ENCODE data around the gene CTLA4. TPM values are rescaled to one million over a fixed set of nuclear protein-coding genes. Genes with fewer than 3 reads are reported as not detected.

Gene CTLA4
- total and polyA plus RNA-seq, 10 of the 15 experiments (the other 5 are each of a cell fraction or from before 2014, with no cell fraction given), result not detected

DNA sequence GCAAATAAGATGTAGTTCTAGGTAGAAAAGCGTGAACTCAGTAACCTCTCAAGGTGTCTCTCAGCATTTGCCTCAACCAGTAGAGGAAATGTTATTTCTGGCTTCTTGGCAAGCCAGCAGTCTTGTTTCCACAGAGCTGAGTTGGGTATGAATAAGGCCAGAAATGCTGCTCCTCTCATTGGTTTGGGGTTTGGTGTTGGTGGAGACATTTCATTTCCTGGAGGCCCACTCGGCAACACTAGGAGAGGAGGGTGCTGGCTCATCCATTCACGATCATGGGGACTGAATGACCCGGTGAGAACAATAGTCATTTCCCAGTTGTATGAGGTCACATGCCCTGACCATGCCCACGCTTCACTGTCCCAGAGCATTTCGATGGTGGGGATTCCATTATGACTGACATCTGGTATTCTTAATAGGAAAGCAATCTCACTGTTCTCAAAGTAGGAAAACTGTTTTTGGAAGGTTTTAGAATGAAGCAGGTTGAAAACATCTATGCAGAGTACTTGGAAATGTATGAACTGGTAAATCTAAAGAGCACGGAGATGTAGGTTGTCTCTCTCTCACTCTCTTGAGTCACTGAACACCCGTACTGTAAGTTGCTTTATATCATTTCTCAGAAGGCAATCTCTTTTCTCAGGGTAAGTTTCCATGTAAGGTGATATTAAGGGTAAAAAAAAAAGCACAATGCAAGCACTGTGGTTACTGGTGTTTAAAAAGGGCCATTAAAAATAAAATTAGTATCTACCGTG lies 37.1 kb upstream of the CTLA4 start:
- Histone ChIP-seq H3K79me2 (ENCODE audit: control insufficient read depth, insufficient read depth, low read length) (no peaks in the 10 kb centered on the region), H3K36me3 (ENCODE audit: control insufficient read depth in 2 of 2, insufficient read depth in 2 of 2, low read length in 1 of 2) (no peaks in the 10 kb centered on the region), H3K9me3 (replicated peaks; ENCODE audit: control insufficient read depth, insufficient read depth, low read length) (no peaks in the 10 kb centered on the region; the same call in 2 of the 3 replicates), H3K4me1 (ENCODE audit: control insufficient read depth, insufficient read depth, low read length) (no peaks in the 10 kb centered on the region), H3K4me2 (ENCODE audit: control insufficient read depth, insufficient read depth) (no peak overlapping the region), H3K9ac (ENCODE audit: control insufficient read depth, insufficient read depth, low read length) (no peak overlapping the region), H2AFZ (ENCODE audit: control insufficient read depth, low read depth, low read length) (no peak overlapping the region), H3K27ac (ENCODE audit: control insufficient read depth, insufficient read depth) (no peak overlapping the region), H3K27me3 (replicated peaks in 1 of 2; ENCODE audit: control insufficient read depth in 2 of 2, insufficient read depth in 2 of 2, low read length in 1 of 2) (peaks cover 0 to 4% of the 10 kb centered on the region in 2 experiments; a peak in 1 of 4 replicates), H3K4me3 (no peak overlapping the region), H4K20me1 (ENCODE audit: control insufficient read depth, insufficient read depth) (no peaks in the 10 kb centered on the region)
- in situ Hi-C loops (cut with MboI), result no loop called here
- RAD21 ChIA-PET (ENCODE audit: unreplicated experiment), result no interaction called here
- WGBS (ENCODE audit: insufficient coverage, insufficient replicate concordance, low lambda C conversion rate, missing lambda C conversion rate), result 39% methylated on average over 9 of the region's 9 CpGs
- no peak for TF ChIP-seq ESRRA (IDR thresholded peaks at IDR 0.05; ENCODE audit: low read length)
- no peak for TF ChIP-seq MYC (IDR thresholded peaks at IDR 0.05; ENCODE audit: insufficient read depth, insufficient read length, insufficient replicate concordance, low read length, severe bottlenecking)
- TF ChIP-seq FOS (IDR thresholded peaks at IDR 0.05; ENCODE audit: borderline replicate concordance, extremely low read depth, insufficient read length), result no peak
- no peak for TF ChIP-seq NBN (IDR thresholded peaks at IDR 0.05)
- TF ChIP-seq NRF1 (conservative IDR thresholded peaks at IDR 0.05; ENCODE audit: low read depth, low read length), result no peak
- TF ChIP-seq SREBF1 (IDR thresholded peaks at IDR 0.05; ENCODE audit: low read length), result no peak
- TF ChIP-seq ETV6 (conservative IDR thresholded peaks at IDR 0.05 in 1 of 2, IDR thresholded peaks at IDR 0.05 in 1 of 2; ENCODE audit: borderline replicate concordance in 1 of 2, low read depth in 1 of 2), result no peak
- no peak for TF ChIP-seq NR2C2 (IDR thresholded peaks at IDR 0.05; ENCODE audit: borderline replicate concordance, control insufficient read depth, insufficient read length, low read depth)
- TF ChIP-seq ZNF274 (IDR thresholded peaks at IDR 0.05; ENCODE audit: insufficient read depth, insufficient read length), result no peak
- no peak for TF ChIP-seq ZNF207 (IDR thresholded peaks at IDR 0.05; ENCODE audit: borderline replicate concordance)
- TF ChIP-seq BCLAF1 (IDR thresholded peaks at IDR 0.05), result no peak
- TF ChIP-seq CHD1 (IDR thresholded peaks at IDR 0.05; ENCODE audit: low read depth, low read length), result no peak
- no peak for TF ChIP-seq FOXK2 (IDR thresholded peaks at IDR 0.05)
- no peak for TF ChIP-seq RAD51 (IDR thresholded peaks at IDR 0.05)
- TF ChIP-seq, protein P1, sequence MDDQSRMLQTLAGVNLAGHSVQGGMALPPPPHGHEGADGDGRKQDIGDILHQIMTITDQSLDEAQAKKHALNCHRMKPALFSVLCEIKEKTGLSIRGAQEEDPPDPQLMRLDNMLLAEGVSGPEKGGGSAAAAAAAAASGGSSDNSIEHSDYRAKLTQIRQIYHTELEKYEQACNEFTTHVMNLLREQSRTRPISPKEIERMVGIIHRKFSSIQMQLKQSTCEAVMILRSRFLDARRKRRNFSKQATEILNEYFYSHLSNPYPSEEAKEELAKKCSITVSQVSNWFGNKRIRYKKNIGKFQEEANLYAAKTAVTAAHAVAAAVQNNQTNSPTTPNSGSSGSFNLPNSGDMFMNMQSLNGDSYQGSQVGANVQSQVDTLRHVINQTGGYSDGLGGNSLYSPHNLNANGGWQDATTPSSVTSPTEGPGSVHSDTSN (IDR thresholded peaks at IDR 0.05; ENCODE audit: insufficient replicate concordance, low read depth, low read length), result no peak
- no peak for TF ChIP-seq PAX5 (IDR thresholded peaks at IDR 0.05; ENCODE audit: borderline replicate concordance, low read depth, low read length)
- no peak for TF ChIP-seq ZNF24 (IDR thresholded peaks at IDR 0.05)
- no peak for TF ChIP-seq SIN3A (IDR thresholded peaks at IDR 0.05; ENCODE audit: low read depth, low read length)
- TF ChIP-seq, protein P2, sequence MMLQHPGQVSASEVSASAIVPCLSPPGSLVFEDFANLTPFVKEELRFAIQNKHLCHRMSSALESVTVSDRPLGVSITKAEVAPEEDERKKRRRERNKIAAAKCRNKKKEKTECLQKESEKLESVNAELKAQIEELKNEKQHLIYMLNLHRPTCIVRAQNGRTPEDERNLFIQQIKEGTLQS (IDR thresholded peaks at IDR 0.05; ENCODE audit: borderline replicate concordance, extremely low read depth, low read depth, low read length), result no peak
- TF ChIP-seq POLR2AphosphoS5 (IDR thresholded peaks at IDR 0.05; ENCODE audit: low read length), result no peak
- SMC1A ChIA-PET (ENCODE audit: uncharacterized antibody, unreplicated experiment), result no interaction called here
- POLR2A ChIA-PET, result no interaction called here
- CTCF ChIA-PET, result no interaction called here
- ATAC-seq (no peak), DNase-seq (ENCODE audit: low read depth, low spot score) (no peak), FAIRE-seq (no peak)
- BruUV-seq (replicated peaks), result no TSS peak
- intact Hi-C loops (cut with micrococcal nuclease; ENCODE audit: unreplicated experiment), result no loop called here
